ENCODE data around the gene SNX5. TPM values are rescaled to one million over a fixed set of nuclear protein-coding genes. Genes with fewer than 3 reads are reported as not detected.
A peak's percentile ranks its signal among the peaks of the same experiment; 100 is the strongest.

The SNX5 gene
- polyA plus RNA-seq, 1 donor (not counting 4 experiments of a cell fraction or from before 2014, with no cell fraction given), result 187 TPM

DNA sequence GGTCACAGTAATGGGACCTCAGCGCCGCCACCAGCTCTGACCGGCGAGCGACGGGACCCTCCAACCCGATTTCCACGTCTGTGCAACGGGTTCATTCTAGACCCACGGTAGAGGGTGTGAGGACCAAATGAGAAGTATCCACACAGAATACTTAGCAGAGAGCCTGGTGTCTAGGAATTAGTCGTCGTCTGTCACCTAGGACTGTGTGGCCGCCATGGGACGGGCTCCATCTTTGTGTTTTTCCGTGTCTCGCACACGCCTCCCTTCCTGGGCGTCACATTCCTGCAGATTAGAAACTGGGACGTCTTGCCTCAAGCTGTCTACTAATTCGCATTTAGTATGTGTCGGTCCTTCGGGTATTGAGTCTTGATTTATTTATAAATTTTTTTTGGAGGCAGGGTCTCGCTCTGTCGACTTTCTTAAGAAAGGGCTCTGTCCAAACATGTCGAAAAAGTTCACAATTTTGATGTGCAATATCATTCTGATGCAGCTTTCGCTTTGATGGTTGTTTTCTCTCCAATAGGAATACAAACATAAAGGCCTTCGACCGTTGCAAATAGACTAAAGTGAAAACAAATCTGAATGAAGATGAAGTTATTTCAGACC is 787 bp upstream of the SNX5 start:
- FAIRE-seq (peak; percentile 20), DNase-seq (ENCODE audit: low read depth, low spot score) (no peak)
- Histone ChIP-seq H3K36me3 (ENCODE audit: control insufficient read depth in 2 of 2, extremely low read depth in 1 of 2, insufficient read depth in 2 of 2, low read length in 2 of 2) (peaks cover 0 to 19% of the 10 kb centered on the region in 2 experiments), H3K4me3 (ENCODE audit: control insufficient read depth in 2 of 3, extremely low read depth in 1 of 3, insufficient read depth in 2 of 3, low read depth in 1 of 3, low read length in 3 of 3) (peak overlapping the region; percentile 84 to 97 (median 95)), H3K27me3 (ENCODE audit: control insufficient read depth, extremely low read depth, insufficient read depth, low read length) (no peaks in the 10 kb centered on the region), H3K9ac (ENCODE audit: control insufficient read depth, extremely low read depth, insufficient read depth, low read length) (peak overlapping the region; percentile 99), H3K9me1 (ENCODE audit: control insufficient read depth, extremely low read depth, insufficient read depth, low read length) (no peaks in the 10 kb centered on the region), H3K4me2 (ENCODE audit: control insufficient read depth, extremely low read depth, insufficient read depth, low read depth, low read length) (peak overlapping the region; percentile 85), H3K79me2 (ENCODE audit: control insufficient read depth, insufficient read depth, low read length) (peaks cover 88% of the 10 kb centered on the region), H2AFZ (ENCODE audit: control insufficient read depth, low read length) (peak overlapping the region; percentile 70), H3K27ac (ENCODE audit: control insufficient read depth, insufficient read depth, low read length) (peak overlapping the region; percentile 98), H3K4me1 (ENCODE audit: control insufficient read depth, extremely low read depth, insufficient read depth, low read length) (peaks cover 41% of the 10 kb centered on the region), H3K9me3 (ENCODE audit: control insufficient read depth, low read depth, low read length) (no peaks in the 10 kb centered on the region), H4K20me1 (ENCODE audit: control insufficient read depth, extremely low read depth, insufficient read depth, low read length) (peaks cover 16% of the 10 kb centered on the region)
- dilution Hi-C loops (cut with MboI; ENCODE audit: extremely low pct_ligation_motif_present, low sequenced_read_pairs), result no loop called here
- TF ChIP-seq EZH2 (IDR thresholded peaks at IDR 0.05; ENCODE audit: low read length), result no peak
- TF ChIP-seq, protein P1, sequence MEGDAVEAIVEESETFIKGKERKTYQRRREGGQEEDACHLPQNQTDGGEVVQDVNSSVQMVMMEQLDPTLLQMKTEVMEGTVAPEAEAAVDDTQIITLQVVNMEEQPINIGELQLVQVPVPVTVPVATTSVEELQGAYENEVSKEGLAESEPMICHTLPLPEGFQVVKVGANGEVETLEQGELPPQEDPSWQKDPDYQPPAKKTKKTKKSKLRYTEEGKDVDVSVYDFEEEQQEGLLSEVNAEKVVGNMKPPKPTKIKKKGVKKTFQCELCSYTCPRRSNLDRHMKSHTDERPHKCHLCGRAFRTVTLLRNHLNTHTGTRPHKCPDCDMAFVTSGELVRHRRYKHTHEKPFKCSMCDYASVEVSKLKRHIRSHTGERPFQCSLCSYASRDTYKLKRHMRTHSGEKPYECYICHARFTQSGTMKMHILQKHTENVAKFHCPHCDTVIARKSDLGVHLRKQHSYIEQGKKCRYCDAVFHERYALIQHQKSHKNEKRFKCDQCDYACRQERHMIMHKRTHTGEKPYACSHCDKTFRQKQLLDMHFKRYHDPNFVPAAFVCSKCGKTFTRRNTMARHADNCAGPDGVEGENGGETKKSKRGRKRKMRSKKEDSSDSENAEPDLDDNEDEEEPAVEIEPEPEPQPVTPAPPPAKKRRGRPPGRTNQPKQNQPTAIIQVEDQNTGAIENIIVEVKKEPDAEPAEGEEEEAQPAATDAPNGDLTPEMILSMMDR (optimal IDR thresholded peaks at IDR 0.05 in 1 of 3, IDR thresholded peaks at IDR 0.05 in 1 of 3, conservative IDR thresholded peaks at IDR 0.05 in 1 of 3; ENCODE audit: extremely low read depth in 1 of 3, insufficient read depth in 2 of 3, low read length in 3 of 3), result no peak

GRCh38 chr20:17967521-17968365 is 851 bp downstream of the SNX5 start:
- TF ChIP-seq, protein P1 (optimal IDR thresholded peaks at IDR 0.05 in 1 of 3, IDR thresholded peaks at IDR 0.05 in 1 of 3, conservative IDR thresholded peaks at IDR 0.05 in 1 of 3; ENCODE audit: extremely low read depth in 1 of 3, insufficient read depth in 2 of 3, low read length in 3 of 3), result no peak
- TF ChIP-seq EZH2 (IDR thresholded peaks at IDR 0.05; ENCODE audit: low read length), result no peak
- Histone ChIP-seq H2AFZ (ENCODE audit: control insufficient read depth, low read length) (no peak overlapping the region), H3K9me1 (ENCODE audit: control insufficient read depth, extremely low read depth, insufficient read depth, low read length) (peaks cover 6% of the 10 kb centered on the region), H3K4me3 (ENCODE audit: control insufficient read depth in 2 of 3, extremely low read depth in 1 of 3, insufficient read depth in 2 of 3, low read depth in 1 of 3, low read length in 3 of 3) (peak overlapping the region; percentile 84 to 97 (median 95)), H3K27me3 (ENCODE audit: control insufficient read depth, extremely low read depth, insufficient read depth, low read length) (no peaks in the 10 kb centered on the region), H3K79me2 (ENCODE audit: control insufficient read depth, insufficient read depth, low read length) (peaks cover 89% of the 10 kb centered on the region), H3K27ac (ENCODE audit: control insufficient read depth, insufficient read depth, low read length) (peak overlapping the region; percentile 98), H4K20me1 (ENCODE audit: control insufficient read depth, extremely low read depth, insufficient read depth, low read length) (peaks cover 33% of the 10 kb centered on the region), H3K9ac (ENCODE audit: control insufficient read depth, extremely low read depth, insufficient read depth, low read length) (peak overlapping the region; percentile 99), H3K4me2 (ENCODE audit: control insufficient read depth, extremely low read depth, insufficient read depth, low read depth, low read length) (peak overlapping the region; percentile 99), H3K4me1 (ENCODE audit: control insufficient read depth, extremely low read depth, insufficient read depth, low read length) (peaks cover 44% of the 10 kb centered on the region), H3K36me3 (ENCODE audit: control insufficient read depth in 2 of 2, extremely low read depth in 1 of 2, insufficient read depth in 2 of 2, low read length in 2 of 2) (peaks cover 4 to 33% of the 10 kb centered on the region in 2 experiments), H3K9me3 (ENCODE audit: control insufficient read depth, low read depth, low read length) (no peaks in the 10 kb centered on the region)
- DNase-seq (ENCODE audit: low read depth, low spot score) (no peak), FAIRE-seq (no peak)
- dilution Hi-C loops (cut with MboI; ENCODE audit: extremely low pct_ligation_motif_present, low sequenced_read_pairs), result no loop called here

Measured in keratinocyte (primary cell).